RPMI7951 (cell line): Measurements from ENCODE around the gene CHST10. TPM values are rescaled to one million over a fixed set of nuclear protein-coding genes. Genes with fewer than 3 reads are reported as not detected.

Source experiments
- total RNA-seq: library from RNA; depleted of rRNA; stranded (reverse); fragments of >200 nt; shearing (Covaris generic); gene quantifications from 2 replicates; pipeline ENCODE4 v1.2.3, GENCODE V29; 2014; rRNA removed

Gene CHST10
- total RNA-seq, 1 experiment from 2014 or later, result 24.0 TPM

Other genes with a start within 250 kb of the CHST10 start
- 0.68 and 0.84 TPM in 2 replicates for gene LONRF2, start 95.2 kb downstream of the CHST10 start, total RNA-seq
- gene NMS, start 52.8 kb upstream of the CHST10 start, total RNA-seq, result not detected in 2 replicates
- 22.4 and 22.9 TPM in 2 replicates for gene PDCL3, start 145.3 kb upstream of the CHST10 start, total RNA-seq